Cardiac muscle cell (in vitro differentiated cells and primary cell): ENCODE measurements around the gene DIPK1A. TPM values are rescaled to one million over a fixed set of nuclear protein-coding genes. Genes with fewer than 3 reads are reported as not detected.

ENCODE experiments used
- DNase-seq, 2 donors: peaks; one replicate each; pipeline versions ENCODE4 v3.0.0 to v3.0.0-alpha.2; 2010 to 2017; ENCODE audit warnings: low read depth in 1 of 2, low spot score in 1 of 2
- H3K27ac ChIP-seq: fragments of 200-600 bp; sonication (generic); 2 replicates; pipeline ENCODE4 v1.5.1; 2016
- H3K27me3 ChIP-seq: fragments of 200-600 bp; sonication (generic); 2 replicates; pipeline ENCODE4 v1.6.0; 2016; ENCODE audit warnings: control low read depth
- H3K36me3 ChIP-seq: fragments of 200-600 bp; sonication (generic); 2 replicates; pipeline ENCODE4 v1.5.1; 2016; ENCODE audit warnings: control low read depth
- H3K4me1 ChIP-seq: fragments of 200-600 bp; sonication (generic); 2 replicates; pipeline ENCODE4 v1.8.1; 2017; ENCODE audit warnings: low read depth, mild to moderate bottlenecking, mixed run types
- H3K4me3 ChIP-seq: fragments of 200-600 bp; sonication (generic); 2 replicates; pipeline ENCODE4 v1.5.1; 2016; ENCODE audit warnings: mild to moderate bottlenecking
- H3K9me3 ChIP-seq: fragments of 200-600 bp; sonication (generic); 2 replicates; pipeline ENCODE4 v1.5.1; 2017; ENCODE audit warnings: low read depth, mild to moderate bottlenecking, control low read depth
- polyA plus RNA-seq: library from polyadenylated mRNA; unstranded; fragments of >200 nt; fragmentation: Nextera tagmentation; extraction: Ambion mirVana; gene quantifications from 2 replicates; pipeline ENCODE4 v1.2.1, GENCODE V29; 2016
- total RNA-seq: library from RNA; depleted of rRNA; stranded (reverse); fragments of >200 nt; gene quantifications from 2 replicates; pipeline ENCODE4 v1.2.3, GENCODE V29; 2016
- TF ChIP-seq, protein P1 (sequence below): IDR thresholded peaks from 2 replicates; pipeline ENCODE4 v1.5.1; 2012; ENCODE audit warnings: low read depth, mild to moderate bottlenecking, low read length

DIPK1A gene
- total and polyA plus RNA-seq, 2 experiments from 2014 or later = 7.7 to 16.6 TPM

DNA sequence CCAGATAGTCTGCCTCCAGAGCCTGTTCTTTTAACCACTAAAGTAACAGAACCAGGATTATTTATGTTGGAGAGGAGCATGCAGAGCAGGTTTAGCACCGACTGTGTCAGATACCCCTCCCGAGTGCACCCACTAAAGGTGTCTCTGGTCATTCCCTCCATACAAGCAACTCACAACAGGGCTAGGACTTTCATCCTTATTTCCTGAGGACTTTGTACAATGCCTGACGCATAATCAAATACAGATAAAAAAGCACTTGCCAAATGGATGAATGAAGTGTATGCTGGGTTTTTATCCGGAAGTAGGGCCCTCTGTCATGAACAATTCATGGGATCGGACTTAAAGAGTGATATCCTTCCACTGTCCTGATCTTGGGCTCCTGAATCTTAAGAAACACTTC, 103.4 kb downstream of the DIPK1A start:
- H3K27me3 ChIP-seq = no peaks in the 10 kb centered on the region
- DNase-seq = no peak
- H3K4me3 ChIP-seq = no peak overlapping the region
- H3K4me1 ChIP-seq = no peaks in the 10 kb centered on the region
- TF ChIP-seq, protein P1, sequence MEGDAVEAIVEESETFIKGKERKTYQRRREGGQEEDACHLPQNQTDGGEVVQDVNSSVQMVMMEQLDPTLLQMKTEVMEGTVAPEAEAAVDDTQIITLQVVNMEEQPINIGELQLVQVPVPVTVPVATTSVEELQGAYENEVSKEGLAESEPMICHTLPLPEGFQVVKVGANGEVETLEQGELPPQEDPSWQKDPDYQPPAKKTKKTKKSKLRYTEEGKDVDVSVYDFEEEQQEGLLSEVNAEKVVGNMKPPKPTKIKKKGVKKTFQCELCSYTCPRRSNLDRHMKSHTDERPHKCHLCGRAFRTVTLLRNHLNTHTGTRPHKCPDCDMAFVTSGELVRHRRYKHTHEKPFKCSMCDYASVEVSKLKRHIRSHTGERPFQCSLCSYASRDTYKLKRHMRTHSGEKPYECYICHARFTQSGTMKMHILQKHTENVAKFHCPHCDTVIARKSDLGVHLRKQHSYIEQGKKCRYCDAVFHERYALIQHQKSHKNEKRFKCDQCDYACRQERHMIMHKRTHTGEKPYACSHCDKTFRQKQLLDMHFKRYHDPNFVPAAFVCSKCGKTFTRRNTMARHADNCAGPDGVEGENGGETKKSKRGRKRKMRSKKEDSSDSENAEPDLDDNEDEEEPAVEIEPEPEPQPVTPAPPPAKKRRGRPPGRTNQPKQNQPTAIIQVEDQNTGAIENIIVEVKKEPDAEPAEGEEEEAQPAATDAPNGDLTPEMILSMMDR = no peak
- no peak overlapping the region for H3K27ac ChIP-seq
- H3K36me3 ChIP-seq = no peaks in the 10 kb centered on the region
- H3K9me3 ChIP-seq = no peaks in the 10 kb centered on the region

DNA sequence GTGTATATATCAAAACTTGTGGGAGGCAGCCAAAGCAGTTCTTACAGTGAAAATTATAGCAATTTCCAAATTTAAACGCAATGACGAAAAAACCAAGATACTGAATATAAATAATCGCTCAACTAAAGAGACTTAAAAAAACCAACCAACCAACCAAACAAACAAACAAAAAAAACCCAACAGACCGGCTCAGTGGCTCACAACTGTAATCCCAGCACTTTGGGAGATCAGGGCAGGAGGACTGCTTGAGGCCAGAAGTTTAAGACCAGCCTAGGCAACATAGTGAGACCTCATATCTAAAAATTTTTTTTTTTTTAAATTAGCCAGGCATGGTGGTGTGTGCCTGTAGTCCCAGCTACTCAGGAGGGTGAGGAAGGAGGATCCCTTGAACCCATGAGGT, 106.0 kb downstream of the DIPK1A start:
- H3K27me3 ChIP-seq = no peaks in the 10 kb centered on the region
- H3K36me3 ChIP-seq = peaks cover 1% of the 10 kb centered on the region
- no peak for DNase-seq
- H3K9me3 ChIP-seq = no peaks in the 10 kb centered on the region
- no peak overlapping the region for H3K27ac ChIP-seq
- no peak overlapping the region for H3K4me3 ChIP-seq
- TF ChIP-seq, protein P1 = no peak
- H3K4me1 ChIP-seq = no peaks in the 10 kb centered on the region

DNA sequence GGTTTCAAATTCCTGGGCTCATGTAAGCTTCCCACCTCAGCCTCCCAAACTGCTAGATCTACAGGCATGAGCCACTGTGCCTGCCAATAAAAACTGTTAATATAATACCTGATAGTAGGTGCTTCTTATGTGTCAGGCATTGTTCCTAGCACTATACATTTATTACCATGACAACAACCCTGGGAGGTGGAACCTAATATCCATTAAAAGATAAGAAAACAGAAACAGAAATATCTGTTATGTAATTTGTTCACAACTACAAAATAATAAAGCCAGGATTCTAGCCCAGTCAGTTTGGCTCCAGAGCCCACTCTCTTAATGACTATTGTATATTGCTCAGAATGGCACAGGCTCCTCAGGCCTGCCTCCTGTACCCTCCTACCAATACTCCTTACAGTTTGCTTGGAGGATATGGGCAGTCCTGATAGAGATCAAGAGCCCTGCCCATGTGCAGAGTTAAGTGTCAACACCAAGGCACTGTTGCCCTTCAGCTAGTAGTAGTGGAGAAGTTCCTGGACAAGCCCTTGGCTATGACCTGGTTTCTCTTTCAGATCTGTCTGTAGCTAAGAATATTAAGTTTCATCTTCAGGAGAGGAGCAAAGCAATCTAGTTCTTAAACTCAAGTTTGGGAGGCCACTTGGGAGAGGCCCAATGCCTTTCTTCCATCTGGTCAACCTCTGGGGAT, 107.0 kb downstream of the DIPK1A start:
- Histone ChIP-seq H3K27me3 (no peaks in the 10 kb centered on the region), H3K4me3 (no peak overlapping the region), H3K27ac (no peak overlapping the region), H3K4me1 (no peaks in the 10 kb centered on the region), H3K9me3 (no peaks in the 10 kb centered on the region), H3K36me3 (peaks cover 3% of the 10 kb centered on the region)
- no peak for DNase-seq
- TF ChIP-seq, protein P1 = no peak

DNA sequence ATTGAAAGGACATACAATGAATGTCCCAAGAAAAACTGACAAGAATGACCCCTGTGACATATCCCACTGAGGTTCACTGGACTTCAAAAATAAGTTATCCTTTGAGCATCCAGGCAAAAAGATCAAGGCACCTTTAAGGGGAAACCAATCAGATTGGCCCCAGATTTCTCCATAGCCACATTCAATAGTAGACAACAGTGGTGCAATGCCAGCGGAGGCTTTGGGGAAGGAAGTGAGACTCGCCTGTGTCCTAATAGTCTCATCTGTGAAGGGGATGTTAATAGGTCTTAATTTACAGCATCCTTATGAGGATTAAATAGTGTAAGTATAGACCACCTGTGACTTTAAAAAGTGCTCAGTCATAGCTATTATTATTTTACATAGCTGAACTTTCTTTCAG, 108.0 kb downstream of the DIPK1A start:
- H3K27ac ChIP-seq = no peak overlapping the region
- no peaks in the 10 kb centered on the region for H3K4me1 ChIP-seq
- TF ChIP-seq, protein P1 = no peak
- H3K36me3 ChIP-seq = peaks cover 3% of the 10 kb centered on the region
- no peak overlapping the region for H3K4me3 ChIP-seq
- H3K27me3 ChIP-seq = no peaks in the 10 kb centered on the region
- no peak for DNase-seq
- no peaks in the 10 kb centered on the region for H3K9me3 ChIP-seq

DNA sequence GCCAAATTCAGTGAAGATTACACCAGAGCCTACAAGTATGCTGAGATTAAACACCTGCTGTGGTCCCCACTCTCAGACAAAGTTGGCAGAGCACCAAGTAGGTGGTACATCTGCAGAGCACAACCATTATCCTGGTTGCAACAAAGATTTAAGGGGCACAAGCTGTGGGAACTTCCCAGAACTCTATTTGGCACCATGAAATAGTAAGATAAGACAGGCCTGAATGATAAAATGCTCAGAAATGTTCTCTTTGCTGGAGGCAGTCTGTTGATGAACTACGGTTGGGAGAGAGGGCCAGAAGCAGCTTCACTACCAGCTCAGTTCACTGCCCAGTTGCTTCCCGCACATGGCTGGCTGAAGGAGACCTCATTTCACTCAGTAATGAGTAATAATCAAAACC, 109.5 kb downstream of the DIPK1A start:
- Histone ChIP-seq H3K27ac (no peak overlapping the region), H3K27me3 (no peaks in the 10 kb centered on the region), H3K4me3 (no peak overlapping the region), H3K36me3 (peaks cover 3% of the 10 kb centered on the region), H3K9me3 (no peaks in the 10 kb centered on the region), H3K4me1 (no peaks in the 10 kb centered on the region)
- DNase-seq = peak in 1 of 2 donors; percentile 46
- TF ChIP-seq, protein P1 = no peak
